ENCODE measurements around the gene AMOTL2. TPM values are rescaled to one million over a fixed set of nuclear protein-coding genes. Genes with fewer than 3 reads are reported as not detected.

The AMOTL2 gene
- total RNA-seq, 1 experiment from 2014 or later = 30.9 TPM

GRCh38 chr3:134373271-134374104, 759 bp downstream of the AMOTL2 start:
- peak overlapping the region; percentile 83 for H4K91ac ChIP-seq (ENCODE audit: insufficient read length, low read depth, low read length)
- DNase-seq = peak; percentile 91
- H3K27me3 ChIP-seq (ENCODE audit: insufficient read depth, low read length) = peaks cover 10% of the 10 kb centered on the region; the same call in 1 of the 2 replicates
- H3K36me3 Mint-ChIP-seq (ENCODE audit: insufficient read depth in 1 of 3, low read depth in 3 of 3) = peaks cover 34 to 38% (median 35%) of the 10 kb centered on the region in 3 experiments
- H2BK20ac ChIP-seq (ENCODE audit: low read depth, low read length, poor library complexity, severe bottlenecking) = no peak overlapping the region
- H4K8ac ChIP-seq (replicated peaks; ENCODE audit: insufficient read length, low read depth, low read length) = no peak overlapping the region
- H2BK5ac ChIP-seq (ENCODE audit: insufficient read length, low read length) = no peak overlapping the region
- no peak overlapping the region for H2BK15ac ChIP-seq (ENCODE audit: low read depth, low read length)
- whole genome bisulfite sequencing (ENCODE audit: extremely low coverage, insufficient read length, low lambda C conversion rate) = no CpG with 5 or more reads among the region's 51 CpGs
- peak overlapping the region; percentile 88 for H3K9ac ChIP-seq (ENCODE audit: extremely low read depth, insufficient read length, low read length)
- no peak overlapping the region for H3K56ac ChIP-seq (ENCODE audit: insufficient read length, low read depth, low read length)
- H3K23me2 ChIP-seq (ENCODE audit: insufficient read length, low read depth, low read length, poor library complexity, severe bottlenecking) = peaks cover 15% of the 10 kb centered on the region
- peak overlapping the region; percentile 73 for H3K4me2 ChIP-seq (ENCODE audit: insufficient read depth, insufficient read length, low read length)
- peaks cover 4% of the 10 kb centered on the region; the same call in 1 of the 2 replicates for H3K4me1 ChIP-seq (ENCODE audit: insufficient read depth, low read length)
- no peaks in the 10 kb centered on the region for H3K9me3 ChIP-seq (ENCODE audit: control insufficient read depth, low read depth, low read length)
- no peak overlapping the region for H3T11ph ChIP-seq (ENCODE audit: low read length)
- peak overlapping the region; percentile 96 for H3K18ac ChIP-seq (ENCODE audit: insufficient read length, low read depth, low read length)
- H2AK5ac ChIP-seq (ENCODE audit: insufficient read length, low read length) = no peak overlapping the region
- H4K20me1 ChIP-seq (ENCODE audit: control insufficient read depth, insufficient read depth, insufficient read length) = peaks cover 6% of the 10 kb centered on the region
- peaks cover 41% of the 10 kb centered on the region for H3K27me3 Mint-ChIP-seq (ENCODE audit: low read depth)
- H3K4me1 Mint-ChIP-seq = peaks cover 56 to 59% of the 10 kb centered on the region in 2 experiments
- H3K4me3 Mint-ChIP-seq = peak overlapping the region; percentile 87 to 89
- peaks cover 3% of the 10 kb centered on the region for H3K79me1 ChIP-seq (ENCODE audit: insufficient read depth, low read depth, low read length, poor library complexity, severe bottlenecking)
- H3K23ac ChIP-seq (ENCODE audit: insufficient read length, low read depth, low read length) = no peak overlapping the region
- no peaks in the 10 kb centered on the region; a peak in 3 of 5 replicates for H3K9me3 Mint-ChIP-seq
- H4K5ac ChIP-seq (ENCODE audit: insufficient read length, low read depth, low read length) = peak overlapping the region; percentile 66
- peak overlapping the region; percentile 17 for H3K27ac ChIP-seq (ENCODE audit: insufficient read length, low read depth, low read length)
- peaks cover 12% of the 10 kb centered on the region; the same call in 1 of the 2 replicates for H3K79me2 ChIP-seq (ENCODE audit: insufficient read depth, low read length)
- peak overlapping the region; percentile 97 for H3K14ac ChIP-seq (ENCODE audit: insufficient read depth, low read length)
- peak overlapping the region; percentile 97 for H2BK120ac ChIP-seq (ENCODE audit: low read depth, low read length, poor library complexity, severe bottlenecking)
- H3K27ac Mint-ChIP-seq = peak overlapping the region; percentile 97 to 99 (median 98)
- H2AFZ ChIP-seq (ENCODE audit: low read length) = no peak overlapping the region
- no peak for TF ChIP-seq CTCF (conservative IDR thresholded peaks at IDR 0.05)
- peak overlapping the region; percentile 52; the same call in 1 of the 2 replicates for H3K4ac ChIP-seq (ENCODE audit: low read depth, low read length)
- peak overlapping the region; percentile 6 for H2BK12ac ChIP-seq (ENCODE audit: insufficient read length, low read depth, low read length)

Data from H9 (cell line).